ENCODE measurements around the gene CA12. TPM values are rescaled to one million over a fixed set of nuclear protein-coding genes. Genes with fewer than 3 reads are reported as not detected.

The CA12 gene
- total RNA-seq, 4 donors from 2014 or later, result 13.3 to 46.7 (median 17.5) TPM

DNA sequence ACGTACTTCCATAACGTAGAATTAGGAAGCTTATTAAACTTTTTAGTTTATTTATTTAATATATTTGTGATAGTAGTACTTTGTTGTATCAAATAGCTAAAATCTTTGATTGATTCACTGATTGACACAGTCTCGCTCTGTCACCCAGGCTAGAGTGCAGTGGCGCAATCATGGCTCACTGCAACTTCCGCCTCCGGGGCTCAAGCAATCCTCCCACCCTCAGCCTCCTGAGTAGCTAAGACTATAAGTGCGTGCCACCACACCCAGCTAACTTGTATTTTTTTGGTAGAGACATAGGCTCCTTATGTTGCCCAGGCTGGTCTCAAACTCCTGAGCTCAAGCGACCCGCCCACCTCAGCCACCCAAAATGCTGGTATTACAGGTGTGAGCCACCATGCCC lies 98.5 kb downstream of the CA12 start:
- WGBS, 2 donors (ENCODE audit: low coverage in 1 of 2), result 67 to 88% methylated on average over 7 to 8 of the region's 9 CpGs
- no peak for ATAC-seq
- Histone ChIP-seq H3K27ac (no peak overlapping the region), H3K36me3 (peaks cover 0 to 74% of the 10 kb centered on the region in 2 donors), H3K4me1 (peaks cover 0 to 12% (median 0%) of the 10 kb centered on the region in 3 donors), H3K9me3 (no peaks in the 10 kb centered on the region), H3K27me3 (no peaks in the 10 kb centered on the region), H3K4me3 (no peak overlapping the region)
- TF ChIP-seq, protein P1, sequence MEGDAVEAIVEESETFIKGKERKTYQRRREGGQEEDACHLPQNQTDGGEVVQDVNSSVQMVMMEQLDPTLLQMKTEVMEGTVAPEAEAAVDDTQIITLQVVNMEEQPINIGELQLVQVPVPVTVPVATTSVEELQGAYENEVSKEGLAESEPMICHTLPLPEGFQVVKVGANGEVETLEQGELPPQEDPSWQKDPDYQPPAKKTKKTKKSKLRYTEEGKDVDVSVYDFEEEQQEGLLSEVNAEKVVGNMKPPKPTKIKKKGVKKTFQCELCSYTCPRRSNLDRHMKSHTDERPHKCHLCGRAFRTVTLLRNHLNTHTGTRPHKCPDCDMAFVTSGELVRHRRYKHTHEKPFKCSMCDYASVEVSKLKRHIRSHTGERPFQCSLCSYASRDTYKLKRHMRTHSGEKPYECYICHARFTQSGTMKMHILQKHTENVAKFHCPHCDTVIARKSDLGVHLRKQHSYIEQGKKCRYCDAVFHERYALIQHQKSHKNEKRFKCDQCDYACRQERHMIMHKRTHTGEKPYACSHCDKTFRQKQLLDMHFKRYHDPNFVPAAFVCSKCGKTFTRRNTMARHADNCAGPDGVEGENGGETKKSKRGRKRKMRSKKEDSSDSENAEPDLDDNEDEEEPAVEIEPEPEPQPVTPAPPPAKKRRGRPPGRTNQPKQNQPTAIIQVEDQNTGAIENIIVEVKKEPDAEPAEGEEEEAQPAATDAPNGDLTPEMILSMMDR (IDR thresholded peaks at IDR 0.05), result no peak
- TF ChIP-seq POLR2AphosphoS5 (IDR thresholded peaks at IDR 0.05), result no peak
- no peak for TF ChIP-seq EP300 (IDR thresholded peaks at IDR 0.05)
- no peak for TF ChIP-seq POLR2A (IDR thresholded peaks at IDR 0.05)

DNA sequence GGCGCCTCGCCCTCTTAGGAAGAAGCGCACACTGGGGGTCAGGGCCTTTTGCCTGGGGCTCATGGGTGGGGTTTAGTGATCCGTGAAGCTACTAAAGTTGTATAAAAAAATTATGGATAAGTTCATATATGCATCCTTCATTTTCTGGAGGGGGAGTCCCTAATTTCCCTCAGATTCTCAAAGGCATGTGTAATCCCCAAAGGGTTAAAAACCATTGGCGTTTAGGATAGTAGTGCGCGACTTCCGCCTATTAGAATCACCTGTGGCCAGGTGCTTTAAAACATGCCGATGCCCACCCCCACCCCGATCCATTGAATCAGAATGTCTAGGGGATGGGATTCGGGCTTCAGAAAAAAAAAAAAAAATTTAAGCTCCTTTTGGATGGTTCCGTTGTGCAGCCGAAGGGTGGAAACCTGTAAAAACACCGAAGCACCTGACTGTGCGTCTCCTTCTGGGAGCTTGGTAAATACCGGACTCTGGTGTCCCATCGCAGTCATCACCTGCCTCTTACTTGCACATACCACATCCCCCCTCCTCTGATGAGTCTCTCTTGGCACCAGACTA lies 103.7 kb downstream of the CA12 start:
- Histone ChIP-seq H3K4me1 (peaks cover 0 to 22% (median 0%) of the 10 kb centered on the region in 3 donors), H3K4me3 (peak overlapping the region; percentile 88 to 91), H3K36me3 (peaks cover 0 to 23% of the 10 kb centered on the region in 2 donors), H3K27ac (peak overlapping the region; percentile 82 to 94 (median 90)), H3K27me3 (no peaks in the 10 kb centered on the region), H3K9me3 (no peaks in the 10 kb centered on the region)
- WGBS, 2 donors (ENCODE audit: low coverage in 1 of 2), result 10 to 14% methylated on average over 12 to 15 of the region's 17 CpGs
- TF ChIP-seq POLR2AphosphoS5 (IDR thresholded peaks at IDR 0.05) (no peak), EP300 (IDR thresholded peaks at IDR 0.05) (no peak), POLR2A (IDR thresholded peaks at IDR 0.05) (no peak)
- TF ChIP-seq, protein P1 (IDR thresholded peaks at IDR 0.05), result no peak
- ATAC-seq, result no peak

DNA sequence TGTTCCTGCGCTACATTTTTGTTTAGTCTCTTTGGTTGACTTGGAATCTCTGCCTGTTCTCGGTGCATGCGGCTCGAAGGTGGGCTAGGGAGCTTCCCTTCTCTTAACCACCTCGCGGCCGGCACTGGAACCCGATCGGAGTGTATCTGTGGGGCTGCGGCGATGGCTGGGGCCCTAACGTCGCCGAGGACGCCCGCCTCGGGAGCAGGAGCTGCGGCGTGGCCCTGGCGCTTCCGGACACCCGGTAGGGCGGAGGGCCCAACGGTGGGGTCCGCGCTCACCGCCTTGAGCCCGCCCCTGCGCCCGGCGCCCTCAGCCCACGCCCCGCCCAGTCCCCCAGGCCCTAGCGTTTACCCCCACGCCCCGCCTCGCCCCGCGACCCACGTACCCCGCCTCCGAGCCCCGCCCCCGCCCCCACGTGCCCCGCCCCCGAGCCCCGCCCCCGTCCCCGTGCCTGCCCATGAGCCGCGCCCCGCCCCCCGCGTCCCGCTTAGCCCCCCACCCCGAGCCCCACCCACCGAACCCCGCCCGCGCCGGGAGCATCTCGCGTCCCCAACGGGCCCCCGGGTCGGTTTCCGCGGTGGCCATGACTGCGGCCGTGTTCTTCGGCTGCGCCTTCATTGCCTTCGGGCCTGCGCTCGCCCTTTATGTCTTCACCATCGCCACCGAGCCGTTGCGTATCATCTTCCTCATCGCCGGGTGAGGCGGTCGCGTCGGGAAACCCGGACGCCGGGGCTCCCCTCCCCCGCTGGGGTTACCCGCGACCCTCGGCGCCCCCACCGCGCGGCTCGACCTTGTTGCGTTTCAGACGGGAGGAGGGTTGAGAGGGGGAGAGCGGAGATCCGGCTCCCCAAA lies 104.4 kb downstream of the CA12 start, which contains the start of gene APH1B:
APH1B (plus strand) TSS at position 568 of the 855 bp plus-strand sequence; CDS start at position 587, 19 bp downstream.
- peak; percentile 56 to 64 for TF ChIP-seq POLR2A (IDR thresholded peaks at IDR 0.05)
- TF ChIP-seq, protein P1 (IDR thresholded peaks at IDR 0.05), result peak in 2 of 4 experiments; percentile 16 to 18
- TF ChIP-seq POLR2AphosphoS5 (IDR thresholded peaks at IDR 0.05), result peak; percentile 51
- no peak for TF ChIP-seq EP300 (IDR thresholded peaks at IDR 0.05)
- Histone ChIP-seq H3K27me3 (no peaks in the 10 kb centered on the region), H3K4me3 (peak within 1 kb of the TSS; percentile 88 to 91), H3K4me1 (peaks cover 0 to 19% (median 0%) of the 10 kb centered on the region in 3 donors), H3K27ac (peak within 1 kb of the TSS; percentile 82 to 94 (median 90)), H3K9me3 (no peaks in the 10 kb centered on the region), H3K36me3 (peaks cover 0 to 21% of the 10 kb centered on the region in 2 donors)
- peak; percentile 87 for ATAC-seq
- 0% methylated on average over 10 to 11 of the region's 102 CpGs for WGBS, 2 donors (ENCODE audit: low coverage in 1 of 2)

DNA sequence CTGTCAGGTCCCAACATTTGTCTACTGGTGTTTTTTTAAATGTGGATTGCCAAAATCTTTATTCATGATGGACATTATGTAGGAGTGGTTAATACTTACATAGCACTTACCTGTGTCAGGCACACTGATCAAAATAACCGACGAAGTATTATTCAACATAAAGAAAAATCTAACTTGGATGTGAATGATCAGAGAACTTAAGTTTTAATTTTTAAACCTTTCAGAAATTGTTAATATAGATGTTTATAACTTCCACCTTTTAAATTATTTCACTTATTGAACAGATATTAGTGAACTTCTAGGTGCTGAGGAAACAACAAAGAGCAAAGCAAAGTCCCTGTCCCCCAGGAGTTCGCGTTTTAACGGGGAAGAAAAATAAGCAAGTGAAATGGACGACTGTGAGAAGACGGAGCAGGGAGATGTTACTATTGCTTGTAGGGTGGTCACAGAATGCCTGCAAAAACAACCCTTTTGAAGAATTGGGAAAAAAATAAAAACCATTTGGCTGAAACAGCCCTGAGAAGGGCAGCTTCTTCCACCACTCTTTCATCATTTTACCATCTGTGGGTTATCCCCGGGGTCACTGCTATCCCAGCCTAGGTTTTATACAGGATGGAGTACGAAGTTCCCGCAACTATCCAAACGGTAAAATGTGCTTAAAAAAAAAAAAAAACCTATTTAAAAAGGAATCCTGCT lies 105.2 kb downstream of the CA12 start:
- Histone ChIP-seq H3K4me1 (peaks cover 0 to 17% (median 0%) of the 10 kb centered on the region in 3 donors), H3K36me3 (peaks cover 0 to 20% of the 10 kb centered on the region in 2 donors), H3K27me3 (no peaks in the 10 kb centered on the region), H3K9me3 (no peaks in the 10 kb centered on the region), H3K4me3 (peak overlapping the region; percentile 88 to 91), H3K27ac (peak overlapping the region; percentile 82 to 94 (median 90))
- 7 to 8% methylated on average over 9 to 11 of the region's 11 CpGs for WGBS, 2 donors (ENCODE audit: low coverage in 1 of 2)
- ATAC-seq, result peak; percentile 17
- no peak for TF ChIP-seq POLR2AphosphoS5 (IDR thresholded peaks at IDR 0.05)
- TF ChIP-seq, protein P1 (IDR thresholded peaks at IDR 0.05), result no peak
- TF ChIP-seq EP300 (IDR thresholded peaks at IDR 0.05), result no peak
- TF ChIP-seq POLR2A (IDR thresholded peaks at IDR 0.05), result no peak
